ENCODE measurements around the gene MEF2A. TPM values are rescaled to one million over a fixed set of nuclear protein-coding genes. Genes with fewer than 3 reads are reported as not detected.

MEF2A gene
- total RNA-seq, 1 experiment from 2014 or later = 29.6 TPM

- TF ChIP-seq CTCF (IDR thresholded peaks at IDR 0.05 in 2 of 3, conservative IDR thresholded peaks at IDR 0.05 in 1 of 3; ENCODE audit: borderline replicate concordance in 1 of 3, insufficient read depth in 1 of 3, low read depth in 2 of 3, low read length in 2 of 3) = no peak
- no peak for TF ChIP-seq SRF (IDR thresholded peaks at IDR 0.05; ENCODE audit: low read depth)
- no peak for TF ChIP-seq SP1 (IDR thresholded peaks at IDR 0.05; ENCODE audit: low read depth)
- TF ChIP-seq CBX3 (IDR thresholded peaks at IDR 0.05; ENCODE audit: low read depth) = no peak
- no peak for TF ChIP-seq EGR1 (IDR thresholded peaks at IDR 0.05; ENCODE audit: low read depth)
- no peak for TF ChIP-seq POLR2A (IDR thresholded peaks at IDR 0.05; ENCODE audit: borderline replicate concordance, extremely low read depth, insufficient read depth, insufficient read length)
Measured at GRCh38 chr15:99558571-99558970, 7.2 kb upstream of the MEF2A start (continued).

- Histone ChIP-seq H3K9me3 (ENCODE audit: control insufficient read depth in 1 of 2, insufficient read depth in 1 of 2, low read depth in 1 of 2, low read length in 2 of 2) (no peaks in the 10 kb centered on the region), H3K4me1 (ENCODE audit: control insufficient read depth in 1 of 2, insufficient read depth in 2 of 2, low read length in 2 of 2) (peaks cover 4 to 8% of the 10 kb centered on the region in 2 experiments; a peak in 3 of 4 replicates), H3K9me2 (ENCODE audit: insufficient read depth) (no peaks in the 10 kb centered on the region), H3K27me3 (ENCODE audit: insufficient read depth, low read length) (peaks cover 3% of the 10 kb centered on the region; the same call in 1 of the 2 replicates), H3K79me2 (ENCODE audit: insufficient read depth, low read length) (peaks cover 3% of the 10 kb centered on the region), H3K9ac (ENCODE audit: low read length) (no peak overlapping the region), H3K4me3 (replicated peaks in 1 of 2; ENCODE audit: low read depth in 1 of 2, low read length in 2 of 2) (no peak overlapping the region), H3K4me2 (ENCODE audit: low read length) (no peak overlapping the region), H4K20me1 (ENCODE audit: insufficient read depth) (no peaks in the 10 kb centered on the region), H2AFZ (ENCODE audit: low read depth, low read length, poor library complexity, severe bottlenecking) (no peak overlapping the region), H3K27ac (ENCODE audit: low read depth, low read length) (no peak overlapping the region), H3K36me3 (ENCODE audit: control insufficient read depth in 1 of 2, insufficient read depth in 2 of 2, low read length in 2 of 2) (no peaks in the 10 kb centered on the region)
- DNase-seq (ENCODE audit: low read depth, low spot score) (no peak), ATAC-seq (no peak)
- no TSS peak for BruUV-seq (replicated peaks)
- RAD21 ChIA-PET (ENCODE audit: low non-redundant PET in 1 of 2, low total read pairs in 2 of 2, uncharacterized antibody in 2 of 2, unreplicated experiment in 2 of 2) = no interaction called here
- intact Hi-C loops (cut with micrococcal nuclease) = no loop called here
- POLR2A ChIA-PET = interaction anchor here (0.7 kb wide), 1 partner anchor 17 kb away, joined by 5 read pairs; no protein-coding TSS in a partner anchor
- CTCF ChIA-PET = no interaction called here
- TF ChIP-seq ELF1 (IDR thresholded peaks at IDR 0.05; ENCODE audit: borderline replicate concordance, low read depth) = no peak
- TF ChIP-seq ATF3 (IDR thresholded peaks at IDR 0.05) = no peak
- no peak for TF ChIP-seq SIN3A (IDR thresholded peaks at IDR 0.05; ENCODE audit: low read depth)
- no peak for TF ChIP-seq EGR1 (IDR thresholded peaks at IDR 0.05; ENCODE audit: low read depth)
- TF ChIP-seq POLR2A (IDR thresholded peaks at IDR 0.05; ENCODE audit: borderline replicate concordance, extremely low read depth, insufficient read depth, insufficient read length) = no peak
- no peak for TF ChIP-seq SRF (IDR thresholded peaks at IDR 0.05; ENCODE audit: low read depth)
- TF ChIP-seq CTCF (IDR thresholded peaks at IDR 0.05 in 2 of 3, conservative IDR thresholded peaks at IDR 0.05 in 1 of 3; ENCODE audit: borderline replicate concordance in 1 of 3, insufficient read depth in 1 of 3, low read depth in 2 of 3, low read length in 2 of 3) = no peak
- TF ChIP-seq ZNF274 (IDR thresholded peaks at IDR 0.05; ENCODE audit: low read depth, low read length) = no peak
- TF ChIP-seq RAD21 (IDR thresholded peaks at IDR 0.05; ENCODE audit: low read depth) = no peak
- TF ChIP-seq FOSL1 (IDR thresholded peaks at IDR 0.05; ENCODE audit: low read depth) = no peak
- no peak for TF ChIP-seq ZBTB33 (IDR thresholded peaks at IDR 0.05; ENCODE audit: extremely low read depth, insufficient replicate concordance, low read length)
- no peak for TF ChIP-seq EZH2phosphoT487 (IDR thresholded peaks at IDR 0.05; ENCODE audit: borderline replicate concordance)
- no peak for TF ChIP-seq EZH2 (IDR thresholded peaks at IDR 0.05)
- no peak for TF ChIP-seq YY1 (IDR thresholded peaks at IDR 0.05; ENCODE audit: extremely low read depth, insufficient replicate concordance, low read depth, low read length)
Measured at GRCh38 chr15:99561476-99562230, 4.1 kb upstream of the MEF2A start.
